T47D (cell line): Measurements from ENCODE around the gene ABLIM1.

Source experiments
- DNase-seq, 2 experiments: peaks; one replicate each; pipeline versions ENCODE4 v3.0.0 to v3.0.0-alpha.2; 2011 to 2012; ENCODE audit warnings: low read depth in 1 of 2, low spot score in 1 of 2
- JUND ChIP-seq: IDR thresholded peaks from 2 replicates; pipeline ENCODE4 v1.6.1; 2012; ENCODE audit warnings: low read depth
- in situ Hi-C: cut with HindIII; loops from 2 replicates; pipeline ENCODE4 v1.10.0; 2016; ENCODE audit warnings: low sequenced_read_pairs, low pct_unique_long_range_greater_than_20kb

ABLIM1 gene

DNA sequence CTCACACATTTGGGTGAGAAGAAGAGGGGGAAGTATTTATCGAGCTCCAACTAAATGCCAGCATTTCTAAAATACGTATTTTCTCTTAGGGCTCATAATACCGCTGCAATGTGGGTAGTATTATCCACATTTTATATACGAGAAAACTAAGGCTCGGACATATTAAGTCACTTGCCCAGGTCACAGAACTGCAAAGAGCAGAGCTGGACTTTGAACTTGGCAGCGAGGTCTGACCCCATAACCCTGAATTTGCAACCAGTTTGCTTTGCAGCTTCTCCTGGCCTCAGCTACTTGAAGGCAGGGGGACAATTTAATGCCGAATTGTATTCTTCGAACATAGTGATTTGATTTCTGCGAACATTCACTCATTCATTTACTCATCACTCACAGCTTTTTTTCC is 7.2 kb downstream of the ABLIM1 start:
- no peak for DNase-seq
- in situ Hi-C loops, result no loop called here

DNA sequence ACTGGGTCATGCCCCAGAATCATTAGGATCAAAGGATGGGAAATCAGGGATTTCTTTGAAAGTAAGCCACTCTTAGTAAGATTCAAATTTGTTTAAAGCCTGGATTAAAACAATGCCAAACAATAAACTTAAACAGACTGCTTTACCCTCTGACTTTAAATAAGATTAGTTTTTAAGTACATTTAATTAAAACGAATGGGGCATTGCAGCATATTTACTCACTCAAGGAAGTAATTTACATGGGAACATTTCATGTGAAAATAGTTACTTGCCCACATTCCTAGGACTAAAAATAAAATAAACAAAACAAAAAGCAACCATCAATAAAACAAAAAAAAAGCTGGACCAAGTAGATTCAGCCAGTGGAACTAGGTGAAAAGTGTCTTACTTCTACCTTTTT is 7.8 kb downstream of the ABLIM1 start:
- TF ChIP-seq JUND, result no peak
- in situ Hi-C loops, result no loop called here
- DNase-seq, result no peak

More for the DNA sequence above, 7.2 kb downstream of the ABLIM1 start:
- TF ChIP-seq JUND, result no peak

DNA sequence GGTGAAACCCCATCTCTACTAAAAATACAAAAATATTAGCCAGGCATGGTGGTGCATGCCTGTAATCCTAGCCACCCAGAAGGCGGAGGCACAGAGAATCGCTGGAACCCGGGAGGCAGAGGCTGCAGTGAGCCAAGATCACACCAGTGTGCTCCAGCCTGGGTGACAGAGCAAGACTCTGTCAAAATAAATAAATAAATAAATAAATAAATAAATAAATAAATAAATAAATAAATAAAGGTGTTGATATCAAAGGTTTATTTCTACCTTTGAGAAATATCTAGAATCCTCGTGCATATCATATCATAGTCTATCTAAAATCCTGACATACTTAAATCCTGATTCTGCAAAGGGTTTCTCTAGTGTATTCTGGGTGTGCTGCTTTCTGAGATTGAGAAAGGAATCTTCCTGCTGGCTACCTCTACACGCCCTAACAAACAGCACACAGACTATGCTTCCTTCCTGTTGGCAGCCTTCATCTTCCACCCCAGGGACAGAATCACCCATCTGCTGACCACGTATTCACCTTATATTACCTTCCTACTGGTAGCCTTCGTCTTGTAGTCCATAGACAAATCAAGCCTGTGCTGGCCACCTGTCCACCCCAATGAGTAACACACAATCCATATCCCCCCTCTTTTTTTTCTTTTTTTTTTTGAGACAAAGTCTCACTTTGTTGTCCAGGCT is 8.7 kb downstream of the ABLIM1 start:
- TF ChIP-seq JUND, result no peak
- no peak for DNase-seq
- in situ Hi-C loops, result no loop called here

- peak; percentile 42; the same call in 1 of the 2 replicates for TF ChIP-seq JUND
- in situ Hi-C loops, result no loop called here
- DNase-seq, result no peak
Observed at GRCh38 chr10:114648368-114648767, 9.7 kb downstream of the ABLIM1 start.

DNA sequence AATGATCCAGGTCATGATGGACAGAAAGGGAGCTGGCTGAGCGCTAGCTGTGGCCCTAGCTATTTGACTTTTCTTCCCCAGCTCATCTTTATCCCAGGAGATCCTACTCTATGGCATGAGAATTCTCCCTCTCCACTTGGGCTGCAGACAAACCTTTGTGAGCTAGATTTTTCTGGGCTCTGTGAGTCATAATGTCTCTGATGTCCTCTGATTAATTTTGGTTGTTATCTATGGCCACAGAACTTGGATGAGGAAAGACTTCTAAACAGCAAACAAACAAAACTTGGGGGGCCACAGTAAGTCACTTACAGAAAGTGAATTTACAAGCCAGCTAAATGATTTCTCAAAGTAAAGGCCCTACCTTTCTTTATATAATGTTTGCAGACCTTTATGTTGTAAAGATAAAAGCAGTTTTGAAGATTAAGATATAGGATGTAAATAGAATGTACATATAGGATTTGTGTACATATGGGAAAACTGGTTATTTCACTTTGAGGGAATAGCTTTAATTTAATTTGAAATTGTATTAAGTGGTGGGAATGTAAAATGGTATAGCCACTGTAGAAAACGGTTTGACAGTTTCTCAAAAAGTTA is 10.4 kb downstream of the ABLIM1 start:
- in situ Hi-C loops, result no loop called here
- peak; percentile 67 for TF ChIP-seq JUND
- no peak for DNase-seq

DNA sequence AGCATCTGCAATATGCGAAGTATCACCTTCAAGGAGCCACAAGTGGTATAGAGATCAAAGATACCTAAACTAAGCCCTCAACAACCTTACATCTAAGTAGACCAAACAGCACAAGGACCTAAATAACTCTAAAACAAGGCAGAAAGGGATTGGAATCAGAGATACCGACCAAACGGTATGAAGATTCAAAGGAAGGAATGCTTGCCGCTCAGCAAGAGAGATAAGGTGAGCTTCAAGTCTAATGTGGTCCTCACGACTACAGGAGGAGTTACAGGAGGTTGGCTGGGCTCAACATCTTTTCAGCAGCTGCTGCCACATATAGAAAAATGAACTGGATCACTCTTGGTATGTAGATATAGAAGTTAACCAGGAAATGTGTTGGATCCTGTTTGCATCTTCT is 11.6 kb downstream of the ABLIM1 start:
- in situ Hi-C loops, result no loop called here
- DNase-seq, result no peak
- TF ChIP-seq JUND, result no peak

DNA sequence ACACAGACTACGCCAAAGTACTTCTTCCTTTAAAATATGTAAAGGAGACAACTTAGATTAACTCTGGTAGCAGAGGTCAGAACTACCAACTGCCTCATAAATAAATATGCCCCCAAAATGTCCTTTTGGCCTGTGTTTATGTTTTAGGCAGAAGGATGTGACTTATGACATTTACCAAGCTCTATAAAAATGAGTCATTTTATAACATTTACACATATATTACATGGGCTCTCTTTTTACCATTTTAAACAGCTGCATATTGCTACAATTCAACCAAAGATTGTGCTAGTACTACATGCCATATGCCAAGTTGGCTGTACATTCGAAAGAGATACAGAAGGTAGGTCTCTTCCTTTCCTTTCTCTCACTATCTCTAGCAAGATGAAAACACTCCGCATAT is 12.4 kb downstream of the ABLIM1 start:
- DNase-seq, result no peak
- no peak for TF ChIP-seq JUND
- in situ Hi-C loops, result no loop called here

DNA sequence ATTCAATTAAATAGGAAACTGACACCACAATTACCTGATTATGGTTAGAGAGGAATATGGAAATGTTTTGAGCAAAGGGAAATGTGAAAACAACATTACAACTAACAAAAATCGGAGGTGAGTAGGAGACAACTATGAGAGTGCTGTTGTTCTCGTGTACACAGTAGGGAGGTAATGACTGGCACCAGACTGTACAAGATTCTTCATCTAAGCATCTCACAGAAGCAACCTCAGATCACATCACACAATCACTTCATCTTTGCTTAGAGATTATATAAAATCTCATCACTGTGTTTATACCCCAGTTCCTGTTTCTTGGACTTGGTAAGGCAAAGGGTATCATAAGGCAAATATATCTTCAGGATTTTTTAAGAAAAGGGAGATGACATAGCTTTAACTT is 14.9 kb downstream of the ABLIM1 start:
- no peak for DNase-seq
- in situ Hi-C loops, result no loop called here
- TF ChIP-seq JUND, result no peak

- TF ChIP-seq JUND, result no peak
- DNase-seq, result no peak
- in situ Hi-C loops, result no loop called here
Observed at GRCh38 chr10:114642729-114643128, 15.3 kb downstream of the ABLIM1 start.

- in situ Hi-C loops, result no loop called here
- DNase-seq, result no peak
- no peak for TF ChIP-seq JUND
Observed at GRCh38 chr10:114638821-114639625, 19.1 kb downstream of the ABLIM1 start.

DNA sequence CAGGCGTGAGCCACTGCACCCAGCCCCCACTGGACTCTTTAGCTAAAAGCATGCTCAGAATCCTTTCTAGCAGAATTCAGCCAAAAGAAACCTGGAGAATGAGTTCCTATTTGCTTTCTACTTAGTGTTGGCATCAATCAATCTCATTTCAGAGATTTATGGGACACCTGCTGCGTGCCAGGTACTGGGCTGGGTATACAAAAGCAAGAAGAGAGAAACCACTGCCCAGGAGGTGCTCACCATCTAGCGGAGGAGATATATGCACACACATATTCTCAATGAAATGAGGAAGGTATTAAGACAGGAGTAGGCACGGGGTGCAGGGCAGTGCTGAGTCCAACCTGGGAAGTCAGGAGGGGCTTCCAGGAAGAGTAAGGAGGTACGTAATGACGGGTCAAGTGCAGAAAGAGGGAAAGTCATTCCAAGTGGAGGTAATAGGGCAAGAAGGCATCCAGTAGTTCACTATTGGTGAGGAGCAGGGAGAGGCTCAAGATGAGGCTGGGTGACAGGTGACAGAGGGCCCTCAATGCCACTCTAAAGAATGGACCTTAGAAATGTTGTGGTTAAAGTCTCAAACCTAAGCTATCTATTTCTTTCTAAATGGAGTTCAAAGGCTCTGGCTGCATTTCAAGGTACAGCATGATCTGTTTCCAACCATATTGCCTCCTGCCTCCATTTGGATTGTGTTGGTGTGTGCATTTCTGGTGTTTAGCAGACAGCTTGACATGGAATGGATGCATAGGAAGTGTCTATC is 22.1 kb downstream of the ABLIM1 start:
- 0 out of 2 replicates have a peak, but pooled peaks have one; percentile 11 for TF ChIP-seq JUND
- DNase-seq, result peak; percentile 33 to 92

GRCh38 chr10:114635101-114635500 is 23.0 kb downstream of the ABLIM1 start:
- in situ Hi-C loops, result no loop called here
- no peak for TF ChIP-seq JUND
- peak in 1 of 2 experiments; percentile 84 for DNase-seq

More for the DNA sequence above, 22.1 kb downstream of the ABLIM1 start:
- in situ Hi-C loops, result no loop called here

DNA sequence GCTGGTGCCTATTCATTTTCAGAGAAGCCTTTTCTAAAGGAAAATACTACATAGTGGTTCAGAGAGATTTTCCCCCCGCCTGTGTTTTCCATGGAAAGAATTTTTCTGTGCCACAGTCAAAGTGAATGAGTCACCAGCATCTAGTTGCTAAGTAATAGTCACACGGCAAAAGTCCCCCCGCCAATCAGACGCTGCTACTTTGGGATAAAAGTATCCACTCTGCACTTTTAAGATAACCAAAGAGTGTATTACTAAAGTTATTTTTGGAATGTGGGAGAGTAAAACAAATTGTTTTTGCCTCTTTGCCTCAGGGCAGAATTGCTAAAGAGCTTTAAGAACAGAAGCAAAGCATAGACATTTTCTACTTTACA is 23.5 kb downstream of the ABLIM1 start:
- DNase-seq, result peak in 1 of 2 experiments; percentile 53
- in situ Hi-C loops, result no loop called here

More for the DNA sequence above, 23.5 kb downstream of the ABLIM1 start:
- no peak for TF ChIP-seq JUND
